Mesothelial cell of epicardium (in vitro differentiated cells): ENCODE results near the gene VPS26B. TPM values are rescaled to one million over a fixed set of nuclear protein-coding genes. Genes with fewer than 3 reads are reported as not detected.

Source experiments
- DNase-seq, 2 experiments: peaks; one replicate each; pipeline ENCODE4 v3.0.0; 2021; ENCODE audit warnings: low spot score in 2 of 2; ENCODE audit not compliant: unreplicated experiment in 2 of 2
- H3K27ac Mint-ChIP-seq: 2 replicates; pipeline ENCODE4 v1.8.0; 2021; ENCODE audit warnings: mixed read lengths
- H3K27me3 Mint-ChIP-seq: 2 replicates; pipeline ENCODE4 v1.8.0; 2021; ENCODE audit warnings: low read depth, mixed read lengths
- H3K36me3 Mint-ChIP-seq: 2 replicates; pipeline ENCODE4 v1.8.0; 2021; ENCODE audit warnings: mixed read lengths
- H3K4me1 Mint-ChIP-seq: 2 replicates; pipeline ENCODE4 v1.8.0; 2021; ENCODE audit warnings: mixed read lengths
- H3K4me3 Mint-ChIP-seq: 2 replicates; pipeline ENCODE4 v1.8.0; 2021; ENCODE audit warnings: mild to moderate bottlenecking, moderate library complexity, mixed read lengths
- H3K9me3 Mint-ChIP-seq: 2 replicates; pipeline ENCODE4 v1.8.0; 2021; ENCODE audit warnings: mixed read lengths
- total RNA-seq: library from RNA; stranded (reverse); gene quantifications from 3 replicates; pipeline ENCODE4 v1.2.1, GENCODE V29; 2021
- TF ChIP-seq, protein P1 (sequence below): fragments of 200-600 bp; sonication (generic); IDR thresholded peaks from one replicate; pipeline ENCODE4 v1.5.0; 2021; ENCODE audit warnings: antibody characterized with exemption; ENCODE audit not compliant: unreplicated experiment

Gene VPS26B
- total RNA-seq, 1 donor from 2014 or later, result 47.8 TPM

DNA sequence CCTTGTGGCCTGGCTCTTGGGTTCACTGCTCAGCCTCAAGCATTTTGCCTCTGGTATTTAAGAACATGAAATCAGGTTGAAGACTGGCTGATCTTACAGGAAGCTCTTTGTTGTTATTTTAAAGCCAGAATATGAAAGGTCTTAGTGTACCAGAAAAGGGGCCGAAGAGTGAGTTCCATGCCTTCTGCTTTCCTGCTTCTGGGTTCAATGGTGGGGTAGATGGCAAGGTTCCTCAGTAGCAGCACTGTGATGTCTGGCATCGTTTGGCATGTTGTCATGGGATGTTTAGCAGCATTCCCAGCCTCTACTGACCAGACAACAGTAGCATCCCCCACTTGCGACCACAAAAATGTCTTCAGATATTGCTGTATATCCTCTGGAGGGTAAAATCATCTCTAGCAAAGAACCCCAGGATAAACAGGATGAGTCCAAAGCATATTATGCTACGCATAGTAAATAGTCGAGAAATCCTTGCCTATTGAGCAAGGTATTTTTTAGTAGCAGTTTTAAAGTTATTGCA is 2.4 kb downstream of the VPS26B start:
- no peaks in the 10 kb centered on the region for H3K36me3 Mint-ChIP-seq
- TF ChIP-seq, protein P1, sequence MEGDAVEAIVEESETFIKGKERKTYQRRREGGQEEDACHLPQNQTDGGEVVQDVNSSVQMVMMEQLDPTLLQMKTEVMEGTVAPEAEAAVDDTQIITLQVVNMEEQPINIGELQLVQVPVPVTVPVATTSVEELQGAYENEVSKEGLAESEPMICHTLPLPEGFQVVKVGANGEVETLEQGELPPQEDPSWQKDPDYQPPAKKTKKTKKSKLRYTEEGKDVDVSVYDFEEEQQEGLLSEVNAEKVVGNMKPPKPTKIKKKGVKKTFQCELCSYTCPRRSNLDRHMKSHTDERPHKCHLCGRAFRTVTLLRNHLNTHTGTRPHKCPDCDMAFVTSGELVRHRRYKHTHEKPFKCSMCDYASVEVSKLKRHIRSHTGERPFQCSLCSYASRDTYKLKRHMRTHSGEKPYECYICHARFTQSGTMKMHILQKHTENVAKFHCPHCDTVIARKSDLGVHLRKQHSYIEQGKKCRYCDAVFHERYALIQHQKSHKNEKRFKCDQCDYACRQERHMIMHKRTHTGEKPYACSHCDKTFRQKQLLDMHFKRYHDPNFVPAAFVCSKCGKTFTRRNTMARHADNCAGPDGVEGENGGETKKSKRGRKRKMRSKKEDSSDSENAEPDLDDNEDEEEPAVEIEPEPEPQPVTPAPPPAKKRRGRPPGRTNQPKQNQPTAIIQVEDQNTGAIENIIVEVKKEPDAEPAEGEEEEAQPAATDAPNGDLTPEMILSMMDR, result no peak
- no peak for DNase-seq
- H3K4me1 Mint-ChIP-seq, result peaks cover 53% of the 10 kb centered on the region
- peak overlapping the region; percentile 30 for H3K4me3 Mint-ChIP-seq
- H3K27me3 Mint-ChIP-seq, result no peaks in the 10 kb centered on the region
- no peak overlapping the region for H3K27ac Mint-ChIP-seq
- no peaks in the 10 kb centered on the region for H3K9me3 Mint-ChIP-seq

DNA sequence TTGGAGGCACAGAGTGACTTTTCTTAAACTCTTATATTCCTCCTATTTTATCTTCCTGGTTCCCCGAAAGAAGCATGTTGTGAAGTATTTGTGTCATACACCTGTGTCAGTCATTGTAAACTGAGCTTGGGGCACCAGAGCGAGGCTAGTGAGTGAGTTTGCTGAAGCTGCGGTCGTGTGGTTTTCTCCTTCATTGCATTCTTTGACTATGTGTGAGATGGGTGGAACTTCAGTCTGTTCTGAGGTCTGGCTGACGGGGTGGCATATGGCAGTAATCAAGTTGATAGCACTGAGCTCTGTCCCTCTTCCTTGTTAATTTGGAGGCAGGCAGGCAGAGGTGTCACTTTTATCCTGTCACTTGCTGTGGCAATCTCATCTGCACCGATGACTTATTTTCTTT is 4.2 kb downstream of the VPS26B start:
- TF ChIP-seq, protein P1, result no peak
- Mint-ChIP-seq H3K4me3 (no peak overlapping the region), H3K9me3 (no peaks in the 10 kb centered on the region), H3K27ac (no peak overlapping the region), H3K4me1 (peaks cover 42% of the 10 kb centered on the region), H3K27me3 (no peaks in the 10 kb centered on the region), H3K36me3 (no peaks in the 10 kb centered on the region)
- no peak for DNase-seq

DNA sequence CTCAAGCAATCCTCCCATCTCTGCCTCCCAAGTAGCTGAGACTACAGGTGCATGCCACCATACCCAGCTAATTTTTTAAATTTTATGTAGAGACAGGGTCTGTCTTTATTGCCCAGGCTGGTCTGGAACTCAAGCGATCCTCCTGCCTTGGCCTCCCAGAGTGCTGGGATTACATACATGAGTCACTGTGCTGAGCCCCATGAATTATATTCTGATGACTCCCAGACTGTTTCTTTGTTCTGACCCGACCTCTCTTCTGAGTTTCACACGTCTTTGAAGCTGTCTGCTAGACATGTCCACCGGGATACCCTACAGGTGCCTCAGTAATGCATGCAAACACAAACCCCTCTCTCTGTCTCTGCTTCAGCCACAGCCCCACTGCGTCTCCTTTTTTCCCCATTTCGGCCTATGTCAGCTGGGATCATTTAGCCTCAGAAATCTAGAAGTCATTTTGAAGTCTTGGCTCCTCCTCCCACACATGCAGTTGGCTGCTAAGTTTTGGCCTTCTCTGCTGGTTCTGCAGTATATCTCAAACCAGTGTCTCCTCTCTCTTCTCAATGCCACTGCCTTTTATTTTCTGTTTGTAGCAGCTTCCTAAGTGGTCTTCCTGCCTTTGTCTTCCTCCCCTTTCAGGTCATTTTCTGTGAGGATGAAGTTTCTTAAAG is 4.8 kb downstream of the VPS26B start:
- no peak overlapping the region for H3K27ac Mint-ChIP-seq
- H3K4me3 Mint-ChIP-seq, result no peak overlapping the region
- H3K27me3 Mint-ChIP-seq, result no peaks in the 10 kb centered on the region

DNA sequence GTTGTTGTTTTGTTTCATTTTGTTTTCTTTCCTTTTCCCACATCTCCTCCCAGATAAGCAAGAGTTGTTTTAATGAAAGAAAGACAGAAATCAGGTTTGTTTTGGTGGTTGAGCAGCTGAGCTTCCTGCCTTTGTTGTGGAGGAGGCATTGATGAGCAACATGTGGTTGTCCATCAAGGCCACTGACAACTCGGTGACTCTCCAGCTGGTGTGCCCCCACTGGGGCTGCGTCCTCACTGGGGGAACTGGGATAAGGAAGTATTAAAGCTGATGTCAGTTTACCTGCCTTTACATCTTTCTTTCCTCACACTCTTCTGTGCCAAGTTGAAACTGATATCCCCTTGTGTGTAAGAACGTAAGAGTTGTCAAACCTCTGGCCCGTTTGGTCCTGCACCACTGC is 5.9 kb downstream of the VPS26B start:
- Mint-ChIP-seq H3K27me3 (no peaks in the 10 kb centered on the region), H3K9me3 (no peaks in the 10 kb centered on the region)

More for the DNA sequence above, 4.8 kb downstream of the VPS26B start:
- peaks cover 42% of the 10 kb centered on the region for H3K4me1 Mint-ChIP-seq
- H3K9me3 Mint-ChIP-seq, result no peaks in the 10 kb centered on the region
- no peak for DNase-seq
- TF ChIP-seq, protein P1, result no peak
- no peaks in the 10 kb centered on the region for H3K36me3 Mint-ChIP-seq

DNA sequence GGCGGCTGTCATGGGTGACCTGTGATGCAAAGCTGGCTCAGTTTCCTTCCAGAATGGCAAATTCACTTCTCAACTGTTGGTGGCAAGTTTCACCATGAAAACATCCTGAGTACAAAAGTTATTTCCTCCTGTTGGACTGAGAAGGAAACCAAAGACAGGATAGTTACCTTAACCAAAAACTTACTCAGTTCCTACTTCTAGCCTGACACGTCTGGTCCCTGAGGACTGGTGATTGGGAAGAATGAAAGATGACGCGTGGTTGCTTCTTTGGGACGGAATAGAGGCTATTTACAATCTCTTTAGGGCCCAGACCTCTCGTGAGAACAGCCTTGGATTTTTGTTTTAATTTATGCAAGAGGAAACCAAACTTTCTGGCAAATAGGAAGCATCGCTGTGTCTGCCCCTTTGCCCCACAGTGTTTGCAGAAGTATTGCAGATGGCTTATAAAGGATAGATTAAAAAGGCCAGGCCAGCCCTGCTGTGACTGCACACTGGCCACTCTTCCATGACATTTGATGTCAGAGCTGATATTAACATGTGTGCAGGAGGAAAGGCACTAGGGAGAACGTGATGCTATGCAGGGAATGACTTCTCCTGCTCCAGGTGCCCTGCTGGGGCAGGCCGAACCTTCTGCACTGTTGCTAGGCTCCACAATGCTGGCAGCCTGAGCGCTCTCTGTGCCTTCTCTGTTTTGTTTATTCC is 7.6 kb downstream of the VPS26B start:
- Mint-ChIP-seq H3K4me1 (peaks cover 24% of the 10 kb centered on the region), H3K36me3 (peaks cover 3% of the 10 kb centered on the region), H3K4me3 (no peak overlapping the region), H3K27ac (no peak overlapping the region), H3K9me3 (no peaks in the 10 kb centered on the region), H3K27me3 (no peaks in the 10 kb centered on the region)
- no peak for DNase-seq
- TF ChIP-seq, protein P1, result no peak

More for the DNA sequence above, 5.9 kb downstream of the VPS26B start:
- peaks cover 39% of the 10 kb centered on the region for H3K4me1 Mint-ChIP-seq
- no peak for DNase-seq
- TF ChIP-seq, protein P1, result no peak
- no peak overlapping the region for H3K4me3 Mint-ChIP-seq
- H3K36me3 Mint-ChIP-seq, result no peaks in the 10 kb centered on the region
- H3K27ac Mint-ChIP-seq, result no peak overlapping the region
